ENCODE data around the gene DNAJB13.
A peak's percentile ranks its signal among the peaks of the same experiment; 100 is the strongest.
"Not testable (repeated sequence)": the region's sequence is repeated elsewhere in the genome, so short reads cannot be mapped to it uniquely, and the experiment has no call there.

The DNAJB13 gene

DNA sequence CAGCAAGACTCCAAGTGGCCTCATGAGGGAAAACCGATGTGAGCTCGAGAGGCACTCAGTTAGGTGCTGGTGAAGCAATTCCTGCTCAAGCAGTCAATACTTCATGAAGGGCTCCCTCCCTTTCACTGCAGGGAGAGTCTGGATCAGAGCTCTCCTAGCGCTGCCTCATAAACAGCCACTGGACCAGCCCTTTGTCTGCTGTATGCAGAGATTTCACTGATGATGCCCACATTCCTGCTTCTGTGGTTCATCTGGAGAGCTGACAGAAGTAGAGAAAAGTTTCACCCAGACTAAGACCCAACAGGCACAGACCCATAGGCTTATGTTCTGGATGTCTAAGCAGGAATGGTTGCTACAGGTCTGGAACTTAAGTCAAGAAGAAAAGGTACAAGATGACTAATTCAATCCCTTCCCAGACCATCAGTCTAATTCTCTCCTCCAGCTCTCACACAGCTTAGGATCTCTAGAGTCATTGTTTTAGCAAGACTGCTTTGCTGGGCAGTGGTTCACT, 27.8 kb downstream of the DNAJB13 start:
- DNase-seq = no peak

DNA sequence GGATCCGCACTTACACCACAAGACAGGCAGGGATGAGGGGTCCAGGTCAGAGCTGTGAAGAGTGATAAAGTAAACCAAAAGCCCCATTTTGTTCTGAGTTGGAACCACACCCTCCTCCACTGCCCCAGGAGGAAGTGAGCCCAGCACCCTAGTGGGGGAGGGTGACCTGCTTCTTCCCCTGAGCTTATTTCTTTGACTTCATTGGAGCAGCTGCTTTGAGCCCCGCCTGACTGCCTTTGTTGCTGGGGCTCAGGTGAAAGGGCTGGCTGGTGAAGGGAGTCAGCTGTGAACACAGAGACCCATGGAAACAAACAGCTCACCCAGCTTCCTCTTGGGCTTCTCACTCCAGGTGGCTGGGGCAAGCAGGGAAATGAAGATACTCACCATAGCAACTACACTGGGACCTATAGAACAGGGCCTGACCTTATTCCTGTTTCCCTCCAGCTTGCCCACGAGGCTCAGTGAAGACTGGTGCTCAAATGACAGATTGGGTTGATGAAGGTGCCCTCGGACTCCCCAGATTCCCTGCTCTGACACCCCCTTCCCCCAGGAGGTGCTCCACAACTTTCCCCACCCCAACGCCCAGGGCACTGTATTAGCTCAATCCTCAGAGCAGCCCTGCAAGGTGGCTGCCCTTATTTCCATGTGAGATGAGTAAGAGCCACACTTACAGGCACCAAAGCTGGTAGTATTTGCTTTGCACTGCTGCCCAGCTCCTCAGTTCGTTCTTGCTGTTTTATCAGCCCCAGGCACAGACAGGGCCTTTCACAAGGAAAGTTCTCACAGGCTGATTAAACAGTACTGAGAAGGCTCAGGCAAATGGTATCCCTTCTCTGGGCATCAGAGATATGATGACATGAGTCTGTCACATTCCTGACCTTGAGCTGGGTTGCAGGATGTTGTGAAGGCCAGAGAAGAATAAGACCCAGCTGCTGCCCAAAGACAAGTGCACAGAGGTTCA, 29.5 kb downstream of the DNAJB13 start:
- DNase-seq = peak; percentile 21 to 68 (median 47)

- no peak for DNase-seq
These were observed 30.4 kb downstream of the DNAJB13 start for GRCh38 chr11:73981051-73981805.

- DNase-seq = peak; percentile 59 to 72 (median 68)
These were observed 31.8 kb downstream of the DNAJB13 start, which contains the start of gene UCP2 for GRCh38 chr11:73982595-73982989. UCP2 (minus strand) TSS chr11:73982843; CDS start chr11:73978378, 4,465 bp downstream.

DNA sequence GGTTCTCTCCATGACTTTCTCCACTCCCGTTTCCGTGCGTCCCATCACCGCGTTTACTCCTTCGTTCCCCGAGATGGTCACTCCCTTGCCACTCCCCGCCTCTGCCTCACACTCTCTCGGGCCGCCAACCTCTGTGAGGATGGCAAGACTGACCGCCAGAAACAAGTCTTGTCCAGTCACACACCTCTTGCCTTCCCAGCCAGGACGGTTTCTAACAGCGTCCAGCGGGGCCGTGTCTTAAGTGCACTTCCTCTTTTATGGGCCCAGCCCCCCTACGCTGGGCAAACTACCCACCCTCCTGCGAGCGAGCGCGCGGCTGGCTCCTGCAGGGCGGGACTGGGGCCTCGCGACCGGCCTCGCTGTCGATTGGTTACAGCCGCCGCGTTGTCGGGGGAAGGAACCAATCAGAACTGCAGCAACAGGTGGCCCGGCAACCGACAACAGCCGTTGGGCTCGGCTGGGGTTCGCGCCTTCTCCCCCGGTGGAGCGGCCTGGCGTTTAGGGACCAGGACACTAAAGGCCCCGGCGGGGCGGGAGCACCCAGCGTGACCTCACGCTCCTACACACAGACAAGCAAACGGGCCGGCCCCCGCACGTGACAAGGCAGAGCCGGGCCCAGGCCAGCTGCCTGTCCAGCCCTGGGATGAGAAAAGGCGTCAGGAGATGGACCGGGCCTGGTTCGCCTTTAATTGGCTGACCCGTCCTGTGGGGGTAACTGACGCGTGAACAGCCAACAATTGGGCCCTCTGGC, 32.3 kb downstream of the DNAJB13 start:
- peak; percentile 81 to 87 (median 85) for DNase-seq

DNA sequence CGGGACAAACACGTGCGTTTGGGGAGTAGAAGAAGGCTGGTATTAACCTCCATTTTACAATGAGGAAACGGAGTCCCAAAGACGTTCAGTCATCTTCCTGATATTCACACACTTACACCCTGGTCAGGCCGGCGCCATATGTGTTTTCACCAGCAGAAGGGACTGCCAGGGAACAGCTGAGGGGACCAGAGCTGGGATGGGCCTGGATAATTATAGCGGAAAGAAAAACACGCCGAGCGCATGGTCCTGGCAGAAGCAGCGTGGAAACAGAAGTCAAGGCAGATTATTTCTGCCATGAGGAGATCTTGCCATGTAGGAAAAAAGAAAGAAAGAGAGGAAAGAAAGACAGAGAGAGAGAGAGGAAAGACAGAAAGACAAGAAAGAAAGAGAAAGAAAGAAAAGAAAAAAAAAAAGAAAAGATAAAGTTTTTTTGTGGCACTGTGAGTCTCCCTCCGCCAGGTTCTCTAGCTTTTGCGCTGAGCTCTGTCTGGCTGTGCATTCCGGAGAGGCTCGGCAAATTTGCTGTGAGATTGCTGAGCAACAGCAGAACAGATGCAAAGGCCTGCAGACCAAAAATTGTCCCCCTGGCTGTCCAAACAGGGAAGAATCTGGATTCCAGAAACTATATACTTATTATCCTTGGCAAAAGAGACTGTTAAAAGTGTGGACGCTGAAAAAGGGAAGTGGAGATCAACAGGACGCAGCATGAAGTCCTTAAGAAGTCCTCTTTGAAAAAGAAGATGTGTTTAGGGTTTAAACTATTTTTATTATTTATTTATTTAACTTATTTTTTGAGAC, 33.1 kb downstream of the DNAJB13 start:
- no peak for DNase-seq

GRCh38 chr11:73985661-73986060, 34.8 kb downstream of the DNAJB13 start:
- DNase-seq = not testable (repeated sequence)

- DNase-seq = no peak
These were observed 37.4 kb downstream of the DNAJB13 start for GRCh38 chr11:73988227-73988626.

DNA sequence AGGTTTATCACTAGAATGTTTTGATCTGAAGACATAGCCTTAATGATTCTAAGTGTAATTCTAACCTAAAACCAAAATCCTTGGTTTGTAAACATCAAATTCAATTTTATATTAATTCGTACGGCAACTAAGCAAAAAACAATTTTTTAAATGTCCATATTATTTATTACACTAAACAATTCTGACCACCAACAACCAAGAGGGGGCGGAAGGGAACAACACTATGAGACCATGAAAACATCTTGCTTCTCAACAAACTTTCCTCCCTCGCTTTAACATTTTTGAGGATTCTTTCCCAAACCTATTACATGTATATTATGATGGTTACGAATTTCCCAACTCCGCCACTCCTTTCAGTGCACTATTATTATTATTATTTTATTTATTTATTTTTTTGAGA, 38.3 kb downstream of the DNAJB13 start:
- no peak for DNase-seq

DNA sequence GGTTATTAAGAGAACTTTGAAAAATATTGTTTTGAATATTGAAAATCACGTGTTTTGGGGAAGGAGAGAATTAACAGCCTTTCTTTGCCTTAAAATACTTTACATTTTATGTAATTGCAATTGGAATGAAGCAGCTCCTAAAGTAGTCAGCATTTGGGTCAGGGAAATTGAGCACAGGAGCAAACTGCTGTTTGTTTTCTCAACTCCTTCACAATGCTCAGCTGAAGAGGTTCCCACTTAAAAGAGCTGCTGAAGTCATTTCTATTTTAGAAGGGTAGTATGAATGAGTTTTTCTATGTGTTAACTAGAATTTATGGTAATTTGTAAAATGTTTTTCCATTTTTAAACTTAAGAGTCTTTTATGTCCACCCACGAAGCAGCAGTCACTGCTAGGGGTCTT, 39.9 kb downstream of the DNAJB13 start:
- DNase-seq = no peak

- DNase-seq = no peak
These were observed 40.7 kb downstream of the DNAJB13 start for GRCh38 chr11:73991471-73992006.

DNA sequence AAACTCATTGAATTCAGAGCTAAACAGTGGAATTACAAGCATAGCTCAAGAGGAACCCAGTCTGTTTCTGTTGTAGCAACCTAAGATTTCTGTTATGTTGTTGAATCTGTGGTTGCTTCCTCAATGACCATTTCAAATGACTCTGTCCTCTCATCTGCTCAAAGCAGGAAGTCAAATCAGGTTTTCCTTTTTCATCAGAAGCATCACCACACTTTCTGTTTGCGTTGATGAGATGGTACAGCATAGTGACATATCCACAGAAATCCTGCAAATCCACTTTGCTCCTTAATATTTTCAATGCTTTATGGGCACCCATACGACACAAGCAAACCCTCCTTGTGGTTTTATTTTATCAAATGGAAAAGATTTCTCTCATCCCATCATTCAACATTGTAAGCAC, 44.4 kb downstream of the DNAJB13 start:
- no peak for DNase-seq

DNA sequence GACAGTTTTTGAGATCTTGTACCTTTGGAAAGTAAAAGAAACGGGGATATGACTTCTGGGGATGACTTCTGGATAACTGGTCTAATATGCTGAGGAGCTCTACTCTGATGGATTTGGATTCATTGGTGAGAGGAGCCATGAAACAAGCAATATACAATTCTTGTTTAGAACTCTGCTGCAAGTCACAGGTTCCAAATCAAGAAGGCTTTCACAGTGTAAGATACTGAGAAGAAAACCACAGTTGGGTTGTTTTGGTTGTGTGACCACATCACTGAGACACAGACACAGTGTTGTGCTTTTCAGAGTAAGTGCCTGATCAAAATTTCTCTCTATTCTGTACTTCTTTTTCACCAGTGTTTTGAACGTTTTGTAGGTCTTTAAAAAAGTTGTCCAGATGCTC, 44.9 kb downstream of the DNAJB13 start:
- DNase-seq = no peak

GRCh38 chr11:73996161-73996747, 45.4 kb downstream of the DNAJB13 start:
- DNase-seq = no peak

DNA sequence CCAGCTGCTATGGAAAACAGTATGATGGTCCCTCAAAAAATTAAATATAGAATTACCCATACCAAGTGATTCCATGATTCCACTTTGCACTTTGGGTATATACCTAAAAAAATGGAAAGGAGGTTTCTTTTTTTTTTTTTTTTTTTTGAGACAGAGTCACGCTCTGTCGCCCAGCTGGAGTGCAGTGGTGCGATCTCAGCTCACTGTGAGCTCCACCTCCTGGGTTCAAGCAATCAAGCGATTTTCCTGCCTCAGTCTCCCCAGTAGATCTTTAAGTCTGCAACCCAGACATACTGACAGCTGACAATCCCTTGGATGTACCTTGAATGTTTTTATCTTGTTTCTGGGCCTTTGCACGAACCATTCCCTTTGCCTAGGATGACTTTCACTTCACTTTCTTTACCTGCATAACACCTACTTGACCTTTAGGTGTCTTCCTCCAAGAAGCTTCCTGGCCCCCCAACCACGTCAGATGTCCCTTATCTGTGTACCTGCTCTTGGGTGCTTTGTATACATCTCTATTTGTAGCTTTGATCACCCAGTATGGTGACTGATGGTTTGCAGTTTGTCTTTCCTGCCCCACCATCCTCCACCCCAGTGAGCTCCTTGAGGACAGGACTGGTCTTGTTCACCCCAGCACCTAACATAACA, 46.4 kb downstream of the DNAJB13 start:
- DNase-seq = no peak

GRCh38 chr11:73998846-73999575, 48.2 kb downstream of the DNAJB13 start:
- no peak for DNase-seq

DNA sequence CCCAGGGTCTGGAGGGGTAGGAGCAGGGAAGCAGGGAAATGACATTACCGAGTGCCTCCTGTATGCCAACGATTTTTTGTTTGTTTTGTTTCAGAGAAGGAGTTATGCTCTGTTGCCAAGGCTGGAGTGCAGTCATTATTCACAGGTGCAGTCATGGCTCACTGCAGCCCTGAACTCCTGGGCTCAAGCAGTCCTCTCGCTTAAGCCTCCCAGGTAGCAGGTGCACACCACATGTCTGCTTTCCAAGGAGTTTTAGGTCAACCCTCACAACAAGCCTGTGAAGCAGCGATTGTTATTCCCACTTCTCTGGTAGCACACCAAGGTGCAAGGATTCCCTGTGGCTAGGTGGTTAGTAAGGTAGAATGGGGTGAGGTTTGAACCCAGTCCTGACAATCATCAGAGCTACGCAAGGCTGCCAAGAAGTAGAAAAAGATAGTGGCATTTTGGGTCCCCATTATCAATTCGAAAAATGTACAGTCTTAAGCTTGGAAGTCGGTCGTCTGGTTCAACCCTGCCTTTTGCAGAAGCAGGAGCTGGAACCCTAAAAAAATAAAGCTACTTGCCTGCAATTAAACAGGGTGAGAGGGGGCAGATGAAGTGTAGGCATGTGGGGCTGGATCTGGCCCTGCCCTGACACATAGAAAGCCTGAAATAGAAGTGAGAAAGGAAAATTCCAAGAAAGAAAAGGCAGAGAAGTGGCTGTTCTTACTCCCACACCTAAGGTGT, 48.9 kb downstream of the DNAJB13 start:
- DNase-seq = no peak

- no peak for DNase-seq
These were observed 49.7 kb downstream of the DNAJB13 start for GRCh38 chr11:74000307-74001133.

All from activated CD4-positive, CD25-positive, alpha-beta regulatory T cell (primary cell).